Uterus (tissue), 4 donors: ENCODE measurements around the gene FRMPD4. TPM values are rescaled to one million over a fixed set of nuclear protein-coding genes. Genes with fewer than 3 reads are reported as not detected.

Experiments
- DNase-seq, 2 donors: peaks; one replicate each; pipeline ENCODE4 v3.0.0-alpha.2; 2019 to 2020
- H3K27ac ChIP-seq, 2 donors: fragments of 200-600 bp; sonication (generic); 1 replicate in 1 of 2; 2 replicates in 1 of 2; pipeline ENCODE4 v1.5.1; 2016 to 2018
- H3K27me3 ChIP-seq, 2 donors: fragments of 200-600 bp; sonication (generic); one replicate each; pipeline ENCODE4 v1.5.1; 2018 to 2019; ENCODE audit warnings: control low read depth in 1 of 2
- H3K36me3 ChIP-seq, 2 donors: fragments of 200-600 bp; sonication (generic); one replicate each; pipeline ENCODE4 v1.5.1; 2019; ENCODE audit warnings: control low read depth in 1 of 2
- H3K4me1 ChIP-seq, 2 donors: fragments of 200-600 bp; sonication (generic); one replicate each; pipeline ENCODE4 v1.5.1; 2018 to 2019; ENCODE audit warnings: control low read depth in 1 of 2
- H3K4me3 ChIP-seq, 2 donors: fragments of 200-600 bp; sonication (generic); 1 replicate in 1 of 2; 2 replicates in 1 of 2; pipeline ENCODE4 v1.5.1; 2018 to 2019; ENCODE audit warnings: mild to moderate bottlenecking in 1 of 2
- H3K9me3 ChIP-seq, 2 donors: fragments of 200-600 bp; sonication (generic); one replicate each; pipeline ENCODE4 v1.5.1; 2019; ENCODE audit warnings: control low read depth in 1 of 2
- CTCF ChIP-seq, 4 experiments: fragments of 200-600 bp in 2 of 4; fragments of 450-650 bp in 2 of 4; sonication (generic) in 2 of 4; IDR thresholded peaks; one replicate each; pipeline ENCODE4 v1.5.1; 2016 to 2019; ENCODE audit warnings: antibody characterized with exemption in 4 of 4, mild to moderate bottlenecking in 2 of 4, moderate library complexity in 1 of 4
- POLR2A ChIP-seq, 2 donors: fragments of 450-650 bp; IDR thresholded peaks; one replicate each; pipeline ENCODE4 v1.6.1; 2016; ENCODE audit warnings: antibody characterized with exemption in 2 of 2, mild to moderate bottlenecking in 1 of 2, moderate library complexity in 1 of 2
- intact Hi-C: fragments of 100-400 bp; cut with DNase I; formaldehyde crosslinking; loops from one replicate; pipeline ENCODE4 v1.15.1; 2023; ENCODE audit warnings: low total_unique reads
- total RNA-seq, 4 donors: library from RNA; depleted of rRNA in 3 of 4; stranded (reverse); fragments of >200 nt in 3 of 4; gene quantifications; one replicate each; pipeline versions ENCODE4 v1.1.0 to v1.2.4, GENCODE V29; 2014 to 2023
- donor health status: DM: yes; HTN: yes; CAD: no.

The FRMPD4 gene
- total RNA-seq, 4 donors from 2014 or later = 0.06 to 0.41 TPM; not detected in 2

DNA sequence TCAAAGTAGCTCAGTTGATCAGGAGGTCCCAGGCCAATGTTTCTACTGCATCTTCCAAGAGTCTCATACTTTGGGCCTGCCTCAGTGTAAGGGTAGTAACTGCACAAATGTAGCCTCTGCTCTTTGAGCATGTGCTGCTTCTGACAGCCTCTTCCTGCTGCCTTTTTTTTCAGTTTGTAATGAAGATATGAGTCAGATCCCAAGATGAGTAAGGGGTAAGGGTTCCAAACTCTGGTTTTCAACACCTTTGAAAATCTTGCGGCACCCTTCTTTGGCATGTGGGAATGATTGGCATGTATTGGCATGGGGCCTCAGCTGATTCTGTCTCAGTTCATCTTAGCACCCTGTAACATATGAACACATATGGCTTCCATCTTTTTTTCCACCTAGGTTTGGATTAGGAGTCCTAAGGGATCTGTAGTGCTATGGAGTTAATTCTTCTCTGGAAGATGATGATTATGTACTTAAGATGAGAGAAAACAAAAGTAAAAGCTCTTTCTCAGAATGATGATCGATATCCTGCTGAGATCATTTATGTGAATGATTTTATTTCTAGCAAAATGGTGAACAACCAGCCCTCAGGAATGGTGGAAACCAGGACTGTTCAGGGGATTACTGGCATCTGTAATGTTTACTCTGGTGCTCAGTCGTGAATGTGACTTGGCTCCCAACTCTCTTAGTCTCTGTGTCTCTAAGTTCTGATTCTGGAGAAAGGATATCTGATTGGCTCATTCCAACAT, 534.3 kb downstream of the FRMPD4 start:
- H3K4me1 ChIP-seq = no peaks in the 10 kb centered on the region
- H3K36me3 ChIP-seq = no peaks in the 10 kb centered on the region
- no peaks in the 10 kb centered on the region for H3K9me3 ChIP-seq
- no peaks in the 10 kb centered on the region for H3K27me3 ChIP-seq
- intact Hi-C loops = no loop called here
- H3K27ac ChIP-seq = no peak overlapping the region
- no peak for DNase-seq
- TF ChIP-seq POLR2A (IDR thresholded peaks at IDR 0.05) (no peak), CTCF (IDR thresholded peaks at IDR 0.05) (no peak)
- no peak overlapping the region for H3K4me3 ChIP-seq

DNA sequence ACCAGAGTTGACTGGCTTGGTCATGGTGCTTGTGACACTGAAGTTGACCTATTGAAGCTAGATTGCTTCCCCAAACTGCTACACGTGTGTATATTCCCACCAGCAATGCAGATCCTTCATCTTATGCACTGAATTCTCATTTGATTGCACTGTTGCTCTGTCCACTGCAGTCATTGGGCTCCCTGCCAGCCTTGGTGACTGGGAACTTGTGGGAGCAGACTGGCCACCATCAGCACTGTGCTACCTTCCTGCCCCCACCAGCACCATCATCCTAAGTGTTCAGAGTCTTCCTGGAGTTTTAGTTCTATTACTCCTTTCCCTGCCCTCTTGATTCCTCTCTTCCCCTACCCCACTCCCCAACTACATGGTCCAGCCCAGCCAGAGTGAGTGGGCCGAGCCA, 535.2 kb downstream of the FRMPD4 start:
- Histone ChIP-seq H3K36me3 (no peaks in the 10 kb centered on the region), H3K4me3 (no peak overlapping the region), H3K27me3 (no peaks in the 10 kb centered on the region), H3K27ac (no peak overlapping the region), H3K9me3 (no peaks in the 10 kb centered on the region), H3K4me1 (no peaks in the 10 kb centered on the region)
- TF ChIP-seq CTCF (IDR thresholded peaks at IDR 0.05) (no peak), POLR2A (IDR thresholded peaks at IDR 0.05) (no peak)
- DNase-seq = no peak
- intact Hi-C loops = no loop called here

DNA sequence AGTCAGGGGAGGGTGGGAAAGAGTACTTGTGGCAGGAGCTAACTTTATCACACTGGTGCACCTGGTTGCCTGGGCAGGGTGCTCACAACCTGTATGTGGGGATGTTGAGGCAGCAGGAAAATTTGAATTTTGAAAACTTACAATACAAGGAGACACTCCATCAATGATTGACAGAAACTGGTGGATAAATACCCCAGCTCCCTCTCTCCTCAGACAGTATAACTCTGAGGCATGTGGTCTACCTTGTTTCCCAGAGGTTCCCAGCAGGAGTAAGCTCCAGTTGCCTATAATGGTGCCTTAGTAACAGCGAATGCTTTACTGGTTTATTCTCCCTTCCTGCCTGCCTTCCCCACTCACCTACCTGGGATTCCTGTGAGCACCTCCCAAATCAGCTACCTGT, 541.2 kb downstream of the FRMPD4 start:
- TF ChIP-seq POLR2A (IDR thresholded peaks at IDR 0.05) = no peak
- TF ChIP-seq CTCF (IDR thresholded peaks at IDR 0.05) = no peak
- no peak overlapping the region for H3K27ac ChIP-seq
- H3K9me3 ChIP-seq = no peaks in the 10 kb centered on the region
- no peak overlapping the region for H3K4me3 ChIP-seq
- no peak for DNase-seq
- H3K27me3 ChIP-seq = no peaks in the 10 kb centered on the region
- no peaks in the 10 kb centered on the region for H3K4me1 ChIP-seq
- H3K36me3 ChIP-seq = no peaks in the 10 kb centered on the region
- intact Hi-C loops = no loop called here

- DNase-seq = no peak
- H3K27ac ChIP-seq = no peak overlapping the region
- H3K27me3 ChIP-seq = no peaks in the 10 kb centered on the region
- H3K9me3 ChIP-seq = no peaks in the 10 kb centered on the region
- H3K4me1 ChIP-seq = no peaks in the 10 kb centered on the region
- no peak overlapping the region for H3K4me3 ChIP-seq
- intact Hi-C loops = no loop called here
- H3K36me3 ChIP-seq = no peaks in the 10 kb centered on the region
- TF ChIP-seq POLR2A (IDR thresholded peaks at IDR 0.05) (no peak), CTCF (IDR thresholded peaks at IDR 0.05) (no peak)
These were observed 542.8 kb downstream of the FRMPD4 start for GRCh38 chrX:12681047-12681446.

DNA sequence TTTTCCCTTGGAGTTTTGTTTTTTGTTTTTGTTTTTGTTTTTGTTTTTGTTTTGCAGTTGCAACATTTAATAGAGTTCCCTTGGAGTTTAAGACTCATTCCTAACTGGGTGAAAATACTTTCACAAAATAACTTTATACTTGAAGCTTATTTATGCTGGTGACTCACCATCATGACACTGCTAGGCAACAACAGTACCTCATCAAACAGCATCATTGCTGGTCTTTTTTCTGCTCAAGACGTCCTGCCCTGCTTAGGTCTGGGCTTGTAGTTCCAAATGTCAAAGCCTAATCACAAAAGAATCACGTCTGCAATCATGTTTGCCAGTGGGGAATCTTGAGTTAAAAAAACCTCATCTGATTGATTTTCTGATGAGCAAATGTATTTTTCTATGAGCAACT, 547.3 kb downstream of the FRMPD4 start:
- Histone ChIP-seq H3K27ac (no peak overlapping the region), H3K36me3 (no peaks in the 10 kb centered on the region), H3K4me1 (no peaks in the 10 kb centered on the region), H3K9me3 (no peaks in the 10 kb centered on the region), H3K4me3 (no peak overlapping the region), H3K27me3 (no peaks in the 10 kb centered on the region)
- no peak for TF ChIP-seq POLR2A (IDR thresholded peaks at IDR 0.05)
- no peak for TF ChIP-seq CTCF (IDR thresholded peaks at IDR 0.05)
- intact Hi-C loops = no loop called here
- no peak for DNase-seq
